Endothelial cell of umbilical vein (primary cell): ENCODE measurements around the gene KIFAP3. TPM values are rescaled to one million over a fixed set of nuclear protein-coding genes. Genes with fewer than 3 reads are reported as not detected.
"Not testable (repeated sequence)": the region's sequence is repeated elsewhere in the genome, so short reads cannot be mapped to it uniquely, and the experiment has no call there.

Experiments
- BruUV-seq: library from RNA; stranded (reverse); fragments of 400-500 nt; replicated peaks from 2 replicates; lab custom pipeline; 2021; lab: Mats Ljungman, UMichigan
- CTCF ChIA-PET: fragments of 300-600, 350-600 bp; sonication (Branson Sonifier 250); formaldehyde crosslinking; loops from one replicate; lab custom pipeline; 2021; ENCODE audit warnings: antibody characterized with exemption, inconsistent platforms; lab: Charles Lee
- POLR2A ChIA-PET: fragments of 300-600, 350-600 bp; sonication (Branson Sonifier 250); formaldehyde crosslinking; loops from one replicate; lab custom pipeline; 2021; ENCODE audit warnings: antibody characterized with exemption, inconsistent platforms; lab: Charles Lee
- DNase-seq: peaks from one replicate; pipeline ENCODE4 v3.0.0-alpha.2; 2011; ENCODE audit warnings: low read depth, low spot score
- FAIRE-seq: peaks from 2 replicates; lab custom pipeline; 2011; peaks lifted over from hg19 to GRCh38; lab: Jason Lieb, UNC
- H2AFZ ChIP-seq: 2 replicates; pipeline ENCODE4 v1.6.0; 2012; ENCODE audit warnings: low read depth, low read length, control low read depth, inconsistent platforms
- H3K27ac ChIP-seq: 2 replicates; pipeline ENCODE4 v1.5.1; 2011; ENCODE audit warnings: low read depth, mild to moderate bottlenecking, control low read depth, low read length, moderate library complexity; ENCODE audit not compliant: insufficient read depth
- H3K27me3 ChIP-seq, 2 experiments: 2 replicates each; pipeline versions ENCODE4 v1.6.0 to v1.6.1; 2011; ENCODE audit warnings: low read length in 2 of 2, mixed read lengths in 1 of 2; ENCODE audit not compliant: control insufficient read depth in 2 of 2, insufficient read depth in 2 of 2
- H3K36me3 ChIP-seq, 2 experiments: 2 replicates in 1 of 2; 3 replicates in 1 of 2; pipeline ENCODE4 v1.5.1; 2011; ENCODE audit warnings: low read length in 2 of 2, mild to moderate bottlenecking in 1 of 2, moderate library complexity in 1 of 2; ENCODE audit not compliant: control insufficient read depth in 2 of 2, insufficient read depth in 2 of 2; ENCODE audit errors: extremely low read depth in 1 of 2
- H3K4me1 ChIP-seq: 3 replicates; pipeline ENCODE4 v1.5.1; 2011; ENCODE audit warnings: mild to moderate bottlenecking, low read length; ENCODE audit not compliant: control insufficient read depth, insufficient read depth; ENCODE audit errors: extremely low read depth
- H3K4me2 ChIP-seq: 2 replicates; pipeline ENCODE4 v1.6.1; 2011; ENCODE audit warnings: low read length, control low read depth, mixed read lengths; ENCODE audit not compliant: insufficient read depth
- H3K4me3 ChIP-seq, 3 experiments: fragments of 200-600 bp in 1 of 3; sonication (generic), shearing (Covaris generic) in 1 of 3; replicated peaks in 1 of 3; 2 replicates each; pipeline ENCODE4 v1.5.1; 2011 to 2016; ENCODE audit warnings: control low read depth in 3 of 3, low read length in 3 of 3, mild to moderate bottlenecking in 2 of 3, inconsistent platforms in 1 of 3, low read depth in 1 of 3, moderate library complexity in 1 of 3; ENCODE audit not compliant: insufficient read depth in 1 of 3
- H3K79me2 ChIP-seq: 2 replicates; pipeline ENCODE4 v1.6.0; 2012; ENCODE audit warnings: low read length, inconsistent platforms; ENCODE audit not compliant: control insufficient read depth, insufficient read depth
- H3K9ac ChIP-seq: replicated peaks from 2 replicates; pipeline ENCODE3; 2011; ENCODE audit warnings: low read length, control low read depth; ENCODE audit not compliant: insufficient read depth; ENCODE audit errors: extremely low read depth
- H3K9me1 ChIP-seq: replicated peaks from 3 replicates; pipeline ENCODE4 v1.6.0; 2011; ENCODE audit warnings: mild to moderate bottlenecking, low read length; ENCODE audit not compliant: control insufficient read depth, insufficient read depth; ENCODE audit errors: extremely low read depth
- H3K9me3 ChIP-seq: replicated peaks from 2 replicates; pipeline ENCODE4 v1.5.1; 2012; ENCODE audit warnings: low read length, inconsistent platforms; ENCODE audit not compliant: control insufficient read depth, insufficient read depth
- H4K20me1 ChIP-seq: replicated peaks from 2 replicates; pipeline ENCODE3; 2011; ENCODE audit warnings: mild to moderate bottlenecking, low read length; ENCODE audit not compliant: control insufficient read depth, insufficient read depth; ENCODE audit errors: extremely low read depth
- EZH2 ChIP-seq: IDR thresholded peaks from 2 replicates; pipeline ENCODE4 v1.6.1; 2012; ENCODE audit warnings: borderline replicate concordance, low read depth, mild to moderate bottlenecking, moderate library complexity, low read length, inconsistent platforms; ENCODE audit not compliant: severe bottlenecking
- FOS ChIP-seq: IDR thresholded peaks from 2 replicates; pipeline ENCODE4 v1.6.1; 2011; ENCODE audit warnings: mild to moderate bottlenecking, low read length, moderate library complexity, borderline replicate concordance; ENCODE audit not compliant: insufficient read depth
- GATA2 ChIP-seq: IDR thresholded peaks from 2 replicates; pipeline ENCODE4 v1.7.0; 2011; ENCODE audit warnings: low read depth, mild to moderate bottlenecking, moderate library complexity, mixed read lengths, low read length; ENCODE audit not compliant: insufficient read length, insufficient read depth
- JUN ChIP-seq: IDR thresholded peaks from 2 replicates; pipeline ENCODE4 v1.6.1; 2011; ENCODE audit warnings: borderline replicate concordance, low read depth; ENCODE audit not compliant: insufficient read length, insufficient read depth
- MYC ChIP-seq: IDR thresholded peaks from one replicate; pipeline ENCODE4 v1.6.1; 2011; ENCODE audit warnings: mild to moderate bottlenecking, low read depth, low read length
- POLR2A ChIP-seq: IDR thresholded peaks from 2 replicates; pipeline ENCODE4 v1.6.1; 2012; ENCODE audit warnings: low read depth, mild to moderate bottlenecking, control low read depth, low read length
- POLR2AphosphoS5 ChIP-seq: IDR thresholded peaks from 2 replicates; pipeline ENCODE4 v1.6.1; 2012; ENCODE audit warnings: low read depth, mild to moderate bottlenecking, control low read depth, low read length, moderate library complexity; ENCODE audit not compliant: insufficient read depth
- dilution Hi-C: fragments of 300-500 bp; cut with MboI; formaldehyde crosslinking; loops from one replicate; pipeline ENCODE4 v1.15.0; 2019; ENCODE audit warnings: low sequenced_read_pairs; ENCODE audit not compliant: extremely low pct_ligation_motif_present
- intact Hi-C: fragments of 100-400 bp; cut with micrococcal nuclease; formaldehyde crosslinking; loops from one replicate; pipeline ENCODE4 v1.10.0; 2022
- polyA plus RNA-seq, 4 experiments: library from polyadenylated mRNA; depleted of rRNA in 3 of 4; stranded (reverse) in 3 of 4; unstranded in 1 of 4; fragments of >200 nt; gene quantifications; 2 replicates each; pipeline versions ENCODE4 v1.2.1 to v1.2.3, GENCODE V29; 2011 to 2012; ENCODE audit warnings: missing spikeins in 1 of 4
- total RNA-seq: library from RNA; stranded (reverse); gene quantifications from 2 replicates; pipeline ENCODE4 v1.2.3, GENCODE V29; 2021
- TF ChIP-seq, protein P1 (sequence below), 2 donors: IDR thresholded peaks; 1 replicate in 1 of 2; 2 replicates in 1 of 2; pipeline ENCODE4 v1.5.1; 2011; ENCODE audit warnings: low read length in 2 of 2, mild to moderate bottlenecking in 2 of 2, moderate library complexity in 2 of 2, control low read depth in 1 of 2, inconsistent platforms in 1 of 2, low read depth in 1 of 2; ENCODE audit not compliant: insufficient read depth in 1 of 2; ENCODE audit errors: extremely low read depth in 1 of 2

KIFAP3 gene
- total and polyA plus RNA-seq, 2 donors (not counting 3 experiments of a cell fraction or from before 2014, with no cell fraction given): 6.4 to 17.5 TPM

DNA sequence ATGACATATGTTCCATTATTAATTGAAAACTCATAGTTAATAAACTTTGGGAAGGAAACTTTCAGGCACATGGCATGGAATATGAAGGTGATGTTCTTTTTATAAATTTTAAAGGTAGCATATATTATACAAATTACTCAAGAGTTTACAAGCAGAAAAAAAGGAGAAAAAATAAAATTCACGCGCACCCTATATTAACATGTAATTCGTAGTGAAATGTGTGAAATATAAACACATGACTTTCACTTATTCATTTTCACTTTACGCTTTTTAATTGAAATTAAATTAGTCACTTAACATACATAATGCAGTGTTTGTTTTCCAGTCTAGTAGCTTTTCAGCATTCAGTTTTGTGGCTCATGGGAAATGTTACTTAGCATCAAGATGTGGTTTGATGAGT is 153.4 kb downstream of the KIFAP3 start:
- dilution Hi-C loops: no loop called here
- no peaks in the 10 kb centered on the region for H3K9me1 ChIP-seq
- ChIA-PET POLR2A (no interaction called here), CTCF (interaction anchor here (1.0 to 2.6 kb wide), 2 partner anchors 8 to 9 kb away, joined by 4 to 8 read pairs; no protein-coding TSS in a partner anchor)
- H3K27ac ChIP-seq: no peak overlapping the region
- no peaks in the 10 kb centered on the region for H3K4me1 ChIP-seq
- H3K79me2 ChIP-seq: no peaks in the 10 kb centered on the region
- no peak overlapping the region for H3K9ac ChIP-seq
- intact Hi-C loops: loop anchor here (10.0 kb wide), 2 partner anchors 374 to 614 kb away; partner anchors contain the start of gene GORAB
- DNase-seq: no peak
- H2AFZ ChIP-seq: no peak overlapping the region
- no TSS peak for BruUV-seq
- H4K20me1 ChIP-seq: no peaks in the 10 kb centered on the region
- H3K4me3 ChIP-seq: no peak overlapping the region
- H3K27me3 ChIP-seq: no peaks in the 10 kb centered on the region
- no peak overlapping the region for H3K4me2 ChIP-seq
- H3K9me3 ChIP-seq: no peaks in the 10 kb centered on the region
- TF ChIP-seq GATA2: no peak
- H3K36me3 ChIP-seq: no peaks in the 10 kb centered on the region
- FAIRE-seq: no peak

DNA sequence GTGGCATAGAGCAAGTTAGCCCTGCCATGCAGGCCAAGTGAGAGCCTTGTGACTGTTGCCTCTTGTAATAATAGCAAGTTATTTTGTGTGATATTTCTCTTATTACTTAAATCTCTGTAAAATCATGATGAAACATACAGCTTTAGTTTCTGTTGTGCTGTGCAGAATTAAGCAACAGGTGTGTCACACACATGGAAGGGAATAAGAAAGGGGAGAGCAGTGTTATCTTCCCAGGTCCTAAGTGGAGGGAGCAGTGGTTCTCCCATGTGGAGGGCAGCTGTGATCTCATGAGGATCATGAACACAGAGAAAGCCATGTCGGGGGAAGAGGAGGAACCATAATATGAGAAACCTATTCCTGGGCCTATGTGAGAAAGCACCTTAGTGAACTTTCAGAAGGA is 155.6 kb downstream of the KIFAP3 start:
- intact Hi-C loops (no loop called here), dilution Hi-C loops (no loop called here)
- Histone ChIP-seq H3K9me3 (no peaks in the 10 kb centered on the region), H2AFZ (no peak overlapping the region), H3K27ac (no peak overlapping the region), H3K4me3 (no peak overlapping the region), H3K4me2 (no peak overlapping the region), H3K27me3 (no peaks in the 10 kb centered on the region), H3K9me1 (no peaks in the 10 kb centered on the region), H3K79me2 (no peaks in the 10 kb centered on the region), H4K20me1 (no peaks in the 10 kb centered on the region), H3K9ac (no peak overlapping the region), H3K36me3 (no peaks in the 10 kb centered on the region), H3K4me1 (peaks cover 13% of the 10 kb centered on the region)
- FAIRE-seq (no peak), DNase-seq (no peak)
- CTCF ChIA-PET: interaction anchor here (2.6 kb wide), 1 partner anchor 10 kb away, joined by 8 read pairs; no protein-coding TSS in a partner anchor
- TF ChIP-seq FOS (no peak), JUN (no peak), MYC (no peak), POLR2A (no peak), EZH2 (no peak), POLR2AphosphoS5 (no peak)
- TF ChIP-seq, protein P1, sequence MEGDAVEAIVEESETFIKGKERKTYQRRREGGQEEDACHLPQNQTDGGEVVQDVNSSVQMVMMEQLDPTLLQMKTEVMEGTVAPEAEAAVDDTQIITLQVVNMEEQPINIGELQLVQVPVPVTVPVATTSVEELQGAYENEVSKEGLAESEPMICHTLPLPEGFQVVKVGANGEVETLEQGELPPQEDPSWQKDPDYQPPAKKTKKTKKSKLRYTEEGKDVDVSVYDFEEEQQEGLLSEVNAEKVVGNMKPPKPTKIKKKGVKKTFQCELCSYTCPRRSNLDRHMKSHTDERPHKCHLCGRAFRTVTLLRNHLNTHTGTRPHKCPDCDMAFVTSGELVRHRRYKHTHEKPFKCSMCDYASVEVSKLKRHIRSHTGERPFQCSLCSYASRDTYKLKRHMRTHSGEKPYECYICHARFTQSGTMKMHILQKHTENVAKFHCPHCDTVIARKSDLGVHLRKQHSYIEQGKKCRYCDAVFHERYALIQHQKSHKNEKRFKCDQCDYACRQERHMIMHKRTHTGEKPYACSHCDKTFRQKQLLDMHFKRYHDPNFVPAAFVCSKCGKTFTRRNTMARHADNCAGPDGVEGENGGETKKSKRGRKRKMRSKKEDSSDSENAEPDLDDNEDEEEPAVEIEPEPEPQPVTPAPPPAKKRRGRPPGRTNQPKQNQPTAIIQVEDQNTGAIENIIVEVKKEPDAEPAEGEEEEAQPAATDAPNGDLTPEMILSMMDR (IDR thresholded peaks at IDR 0.05; ENCODE audit: extremely low read depth in 1 of 2, insufficient read depth in 1 of 2, low read depth in 1 of 2, low read length in 2 of 2): no peak
- POLR2A ChIA-PET: no interaction called here
- no TSS peak for BruUV-seq

DNA sequence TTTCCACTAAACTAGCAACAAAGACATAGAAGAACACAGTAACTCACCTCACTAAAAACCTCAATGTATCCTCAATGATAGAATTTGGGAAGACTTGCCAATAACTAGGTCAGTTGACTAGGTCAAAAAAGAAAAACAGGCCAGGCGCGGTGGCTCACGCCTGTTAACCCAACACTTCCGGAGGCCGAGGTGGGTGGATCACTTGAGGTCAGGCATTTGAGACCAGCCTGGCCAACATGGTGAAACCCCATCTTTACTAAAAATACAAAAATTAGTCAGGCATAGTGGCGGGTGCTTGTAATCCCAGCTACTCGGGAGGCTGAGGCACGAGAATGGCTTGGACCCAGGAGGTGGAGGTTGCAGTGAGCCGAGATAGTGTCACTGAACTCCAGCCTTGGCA is 156.3 kb downstream of the KIFAP3 start:
- intact Hi-C loops, H3K79me2 ChIP-seq, DNase-seq, H3K9ac ChIP-seq, H3K36me3 ChIP-seq, H3K27me3 ChIP-seq, H3K4me3 ChIP-seq, POLR2A ChIA-PET, H3K4me2 ChIP-seq, BruUV-seq, H4K20me1 ChIP-seq, H3K9me1 ChIP-seq, H3K9me3 ChIP-seq, H2AFZ ChIP-seq, dilution Hi-C loops, FAIRE-seq, H3K27ac ChIP-seq: not testable (repeated sequence)
- H3K4me1 ChIP-seq: peaks cover 16% of the 10 kb centered on the region
- CTCF ChIA-PET: interaction anchor here (1.8 kb wide), 1 partner anchor 11 kb away, joined by 7 read pairs; no protein-coding TSS in a partner anchor
